IPS-18c (cell line): ENCODE measurements around the gene RRAS2.
"Not testable (repeated sequence)": the region's sequence is repeated elsewhere in the genome, so short reads cannot be mapped to it uniquely, and the experiment has no call there.

ENCODE experiments used
- H3K4me3 ChIP-seq: 2 replicates; pipeline ENCODE4 v1.7.0; 2013; ENCODE audit warnings: low read depth, mild to moderate bottlenecking, low read length, moderate library complexity; ENCODE audit not compliant: insufficient read depth
- H3K9me3 ChIP-seq: one replicate; pipeline ENCODE4 v1.6.1; 2013; ENCODE audit warnings: mild to moderate bottlenecking, low read length, moderate library complexity; ENCODE audit not compliant: control insufficient read depth, insufficient read depth

RRAS2 gene

DNA sequence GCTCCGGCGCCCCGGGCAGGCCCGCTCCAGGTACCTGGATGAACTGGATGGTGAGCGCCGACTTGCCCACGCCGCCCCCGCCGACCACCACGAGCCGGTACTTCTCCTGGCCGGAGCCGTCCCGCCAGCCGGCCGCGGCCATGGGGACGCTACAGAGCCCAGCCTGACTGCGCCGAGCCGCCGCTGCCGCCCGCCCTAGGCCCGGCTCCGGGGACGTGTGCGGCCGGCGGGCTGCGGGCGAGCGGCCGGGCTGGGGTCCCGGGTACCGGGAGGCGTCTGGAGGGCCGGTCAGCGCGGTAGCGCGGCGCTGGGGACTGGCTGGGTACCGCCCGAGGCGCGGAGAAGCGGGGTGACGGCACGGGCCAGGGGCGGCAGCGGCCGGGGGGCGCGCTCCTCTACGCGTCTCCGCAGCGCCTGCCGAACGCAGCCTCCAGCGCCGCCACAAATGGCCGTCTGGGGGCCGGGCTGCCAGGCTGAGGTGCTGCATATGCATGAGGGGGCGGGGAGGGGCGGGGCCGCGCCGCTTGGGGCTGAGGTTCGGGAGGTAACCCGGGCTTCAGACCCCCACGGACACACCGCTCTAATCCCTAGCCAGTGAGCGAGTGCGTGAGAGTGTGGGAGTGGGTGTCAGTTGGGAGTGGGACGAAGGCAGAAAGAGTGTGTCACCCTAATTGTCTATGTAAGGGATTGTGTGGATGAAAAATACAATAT, at the start of gene RRAS2:
RRAS2 (minus strand) TSS at position 455 of the 711 bp plus-strand sequence; CDS start at position 142, 313 bp downstream.
- Histone ChIP-seq H3K4me3 (peak within 1 kb of the TSS; percentile 95), H3K9me3 (no peaks in the 10 kb centered on the region)

- H3K9me3 ChIP-seq, result no peaks in the 10 kb centered on the region
- no peak overlapping the region for H3K4me3 ChIP-seq
These were observed 49.6 kb upstream of the RRAS2 start for GRCh38 chr11:14408612-14409011.

DNA sequence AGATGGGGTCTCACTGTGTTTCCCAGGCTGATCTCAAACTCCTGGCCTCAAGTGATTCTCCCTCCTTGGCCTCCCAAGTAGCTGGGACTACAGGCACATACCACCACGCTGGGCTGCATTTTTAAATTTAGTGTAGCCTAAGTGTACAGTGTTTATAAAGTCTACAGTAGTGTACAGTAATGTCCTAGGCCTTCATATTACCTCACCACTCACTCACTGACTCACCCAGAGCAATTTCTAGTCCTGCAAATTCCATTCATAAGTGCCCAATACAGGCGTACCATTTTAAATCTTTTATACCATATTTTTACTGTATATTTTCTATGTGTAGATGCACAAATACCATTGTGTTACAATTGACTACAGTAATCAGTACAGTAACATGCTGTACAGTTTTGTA, 47.1 kb upstream of the RRAS2 start:
- H3K4me3 ChIP-seq, H3K9me3 ChIP-seq: not testable (repeated sequence)

GRCh38 chr11:14403528-14403927, 44.5 kb upstream of the RRAS2 start:
- not testable (repeated sequence) for H3K9me3 ChIP-seq, H3K4me3 ChIP-seq

DNA sequence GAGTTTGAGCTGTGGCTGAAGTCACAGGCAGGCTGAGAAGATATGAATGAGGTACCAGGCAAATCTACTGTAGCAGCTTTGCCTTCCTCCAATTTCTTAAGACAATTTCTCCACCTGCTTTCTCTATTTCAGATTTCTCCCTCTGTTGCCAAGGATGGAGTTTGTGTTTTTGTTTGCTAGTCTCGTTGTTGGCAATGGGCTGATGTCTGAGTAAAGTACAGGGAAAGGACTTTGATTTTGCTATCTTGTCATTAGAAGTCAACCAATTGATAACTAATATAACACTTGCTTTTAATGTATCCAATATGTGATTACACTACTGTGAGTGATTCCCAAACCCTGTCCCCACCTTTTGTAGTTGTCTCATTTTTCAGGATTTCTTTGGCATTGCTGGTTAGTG, 40.1 kb upstream of the RRAS2 start:
- Histone ChIP-seq H3K4me3 (no peak overlapping the region), H3K9me3 (no peaks in the 10 kb centered on the region)

DNA sequence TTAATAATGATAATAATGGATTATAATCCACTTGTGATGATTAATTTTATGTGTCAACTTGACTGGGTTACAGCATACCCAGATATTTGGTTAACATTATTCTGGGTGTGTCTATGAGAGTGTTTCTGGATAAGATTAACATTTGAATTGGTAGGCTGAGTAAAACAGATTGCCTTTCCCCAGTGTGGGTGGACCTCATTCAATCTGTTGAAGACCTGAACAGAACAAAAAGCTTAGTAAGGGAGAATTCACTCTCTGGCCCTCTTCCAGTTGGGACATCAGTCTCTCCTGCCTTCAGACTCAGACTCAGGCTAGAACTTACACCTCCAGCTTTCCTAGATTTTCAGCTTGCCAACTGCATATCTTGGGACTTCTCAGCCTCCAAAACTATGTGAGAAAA, 37.3 kb upstream of the RRAS2 start:
- no peak overlapping the region for H3K4me3 ChIP-seq
- no peaks in the 10 kb centered on the region for H3K9me3 ChIP-seq

- Histone ChIP-seq H3K4me3 (no peak overlapping the region), H3K9me3 (no peaks in the 10 kb centered on the region)
These were observed 34.9 kb upstream of the RRAS2 start for GRCh38 chr11:14393889-14394288.

GRCh38 chr11:14393129-14393528, 34.1 kb upstream of the RRAS2 start:
- no peak overlapping the region for H3K4me3 ChIP-seq
- H3K9me3 ChIP-seq, result no peaks in the 10 kb centered on the region

DNA sequence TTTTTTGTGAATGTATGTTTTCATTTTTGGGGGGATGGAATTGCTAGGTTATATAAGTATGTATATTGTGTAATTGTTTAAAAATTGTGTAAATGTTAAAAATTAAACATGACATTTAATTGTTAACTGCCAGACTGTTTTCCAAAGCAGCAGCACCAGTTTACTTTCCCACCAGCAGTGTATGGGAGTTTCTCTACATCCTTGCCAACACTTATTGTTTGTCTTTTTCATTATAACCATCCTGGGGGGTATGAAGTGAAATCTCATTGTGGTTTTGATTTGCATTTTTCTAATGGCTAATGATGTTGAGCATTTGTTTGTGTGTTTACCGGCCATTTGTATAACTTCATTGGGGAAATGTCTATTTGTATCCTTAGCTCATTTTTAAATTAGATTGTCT, 31.7 kb upstream of the RRAS2 start:
- H3K9me3 ChIP-seq, result no peaks in the 10 kb centered on the region

GRCh38 chr11:14388352-14388751, 29.4 kb upstream of the RRAS2 start:
- Histone ChIP-seq H3K9me3 (no peaks in the 10 kb centered on the region), H3K4me3 (no peak overlapping the region)

More for the DNA sequence above, 31.7 kb upstream of the RRAS2 start:
- H3K4me3 ChIP-seq, result no peak overlapping the region

DNA sequence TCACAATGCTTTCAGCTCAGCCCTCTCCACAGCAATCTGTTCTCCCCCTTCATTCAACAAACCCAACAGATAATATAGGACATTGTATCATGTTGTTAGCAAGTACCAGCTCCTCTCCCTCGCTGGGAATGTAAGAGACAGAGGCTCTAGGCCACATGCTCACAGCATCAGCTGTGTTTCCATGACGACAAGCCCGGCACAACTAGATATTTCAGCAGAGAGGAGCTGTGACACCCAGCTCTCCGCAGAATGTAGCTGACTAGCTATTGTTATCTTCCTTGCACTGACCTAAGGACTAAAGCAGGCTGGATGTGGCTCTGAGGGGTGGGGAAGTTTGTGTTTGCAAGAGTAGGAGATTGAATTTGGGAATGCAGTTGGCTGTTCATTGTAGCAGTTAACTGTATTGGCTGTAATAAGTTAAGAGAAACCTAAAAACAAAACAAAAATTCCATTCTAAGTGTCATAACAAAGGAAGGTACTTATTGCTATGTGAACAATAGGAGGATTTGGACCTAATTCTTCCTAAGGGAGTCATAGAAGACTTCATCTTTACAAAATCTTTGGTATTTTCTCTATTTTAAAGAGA, 28.0 kb upstream of the RRAS2 start:
- Histone ChIP-seq H3K4me3 (no peak overlapping the region), H3K9me3 (no peaks in the 10 kb centered on the region)

- H3K9me3 ChIP-seq, result no peaks in the 10 kb centered on the region
- H3K4me3 ChIP-seq, result no peak overlapping the region
These were observed 27.1 kb upstream of the RRAS2 start for GRCh38 chr11:14386081-14386480.

- Histone ChIP-seq H3K9me3 (no peaks in the 10 kb centered on the region), H3K4me3 (no peak overlapping the region)
These were observed 25.4 kb upstream of the RRAS2 start for GRCh38 chr11:14384338-14384737.

DNA sequence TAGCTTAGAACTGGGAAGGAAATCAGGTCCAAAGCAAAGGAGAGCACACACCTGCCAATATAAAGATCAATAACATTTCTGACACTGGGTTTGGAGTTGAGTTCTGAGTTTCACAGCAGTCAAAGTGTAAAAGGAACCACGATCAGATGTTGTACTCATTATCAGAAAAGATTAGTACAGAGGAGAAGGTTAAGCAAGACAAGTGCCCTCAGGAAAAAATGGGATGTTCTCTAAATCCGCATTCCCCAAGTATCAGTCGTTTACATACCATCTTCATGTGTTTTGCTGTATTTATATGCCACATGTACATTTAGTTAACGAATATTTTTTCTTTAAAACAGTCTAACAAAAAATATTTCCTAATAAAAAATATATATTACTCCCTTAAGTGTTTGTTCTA, 23.0 kb upstream of the RRAS2 start:
- no peaks in the 10 kb centered on the region for H3K9me3 ChIP-seq
- H3K4me3 ChIP-seq, result no peak overlapping the region

GRCh38 chr11:14380947-14381561, 22.1 kb upstream of the RRAS2 start:
- H3K9me3 ChIP-seq, result no peaks in the 10 kb centered on the region
- H3K4me3 ChIP-seq, result peak overlapping the region; percentile 65

GRCh38 chr11:14380125-14380936, 21.3 kb upstream of the RRAS2 start:
- Histone ChIP-seq H3K9me3 (no peaks in the 10 kb centered on the region), H3K4me3 (peak overlapping the region; percentile 65; the same call in 1 of the 2 replicates)

DNA sequence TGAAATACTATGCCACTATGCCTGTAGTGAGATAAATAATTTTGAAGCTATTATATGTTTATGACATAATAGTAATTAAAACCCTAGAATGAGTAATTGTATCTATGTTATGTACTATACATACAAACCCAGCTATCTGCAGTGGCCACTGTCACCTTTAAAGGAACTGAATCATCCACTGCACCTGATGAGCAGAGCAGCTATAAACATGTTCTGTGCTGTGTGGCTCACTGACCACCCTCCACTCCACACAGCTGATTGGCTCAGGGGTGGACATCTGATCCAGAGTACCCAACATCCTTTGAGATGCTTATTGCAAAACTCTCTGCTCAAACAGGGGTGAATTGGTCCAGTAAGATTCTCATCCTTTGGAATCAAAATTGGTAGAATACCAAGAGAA, 19.2 kb upstream of the RRAS2 start:
- H3K9me3 ChIP-seq, result no peaks in the 10 kb centered on the region
- H3K4me3 ChIP-seq, result no peak overlapping the region

- peaks cover 2% of the 10 kb centered on the region for H3K9me3 ChIP-seq
- no peak overlapping the region for H3K4me3 ChIP-seq
These were observed 17.9 kb upstream of the RRAS2 start for GRCh38 chr11:14376920-14377319.
